HFF-Myc (cell line): ENCODE results near the gene SLC18A3.

Experiments used
- DNase-seq: peaks from one replicate; pipeline ENCODE4 v3.0.0-alpha.2; 2011; ENCODE audit warnings: low read depth; ENCODE audit errors: extremely low read depth
- H3K4me3 ChIP-seq: replicated peaks from 2 replicates; pipeline ENCODE4 v1.5.1; 2011; ENCODE audit warnings: low read depth, mild to moderate bottlenecking, control low read depth, low read length
- TF ChIP-seq, protein P1 (sequence below): IDR thresholded peaks from 2 replicates; pipeline ENCODE4 v1.5.1; 2012; ENCODE audit warnings: mild to moderate bottlenecking, low read depth, low read length, control low read depth; ENCODE audit errors: missing control alignments

Gene SLC18A3

DNA sequence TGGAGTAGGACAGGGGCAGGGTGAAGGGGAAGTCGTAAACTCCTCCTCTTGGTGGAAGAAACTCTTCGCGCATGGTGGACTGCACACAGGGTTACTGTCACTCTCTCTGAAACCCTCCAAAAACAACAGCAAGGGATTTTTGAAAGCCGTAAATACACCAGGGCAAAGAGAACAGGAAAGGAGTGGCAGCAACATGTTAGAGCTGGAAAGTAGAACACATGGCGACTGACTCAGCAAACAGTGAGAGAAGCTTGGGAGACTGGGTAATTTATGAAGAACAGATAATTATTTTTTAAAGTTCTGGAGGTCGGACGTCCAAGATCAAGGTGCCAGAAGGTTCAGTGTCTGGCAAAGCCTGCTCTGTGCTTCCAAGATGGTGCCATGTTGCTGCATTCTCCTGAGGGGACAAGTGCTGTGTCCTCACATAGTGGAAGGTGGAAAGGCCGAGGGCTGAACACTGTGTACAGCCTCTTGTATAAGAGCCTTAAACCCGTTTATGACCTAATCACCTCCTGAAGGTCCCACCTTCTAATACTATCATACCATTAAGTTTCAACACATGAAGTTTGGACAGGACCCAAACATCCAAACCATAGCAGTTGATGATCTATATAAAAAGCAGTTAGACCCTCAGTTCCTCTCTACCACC is 46.9 kb downstream of the SLC18A3 start:
- DNase-seq = no peak
- no peak overlapping the region for H3K4me3 ChIP-seq
- TF ChIP-seq, protein P1, sequence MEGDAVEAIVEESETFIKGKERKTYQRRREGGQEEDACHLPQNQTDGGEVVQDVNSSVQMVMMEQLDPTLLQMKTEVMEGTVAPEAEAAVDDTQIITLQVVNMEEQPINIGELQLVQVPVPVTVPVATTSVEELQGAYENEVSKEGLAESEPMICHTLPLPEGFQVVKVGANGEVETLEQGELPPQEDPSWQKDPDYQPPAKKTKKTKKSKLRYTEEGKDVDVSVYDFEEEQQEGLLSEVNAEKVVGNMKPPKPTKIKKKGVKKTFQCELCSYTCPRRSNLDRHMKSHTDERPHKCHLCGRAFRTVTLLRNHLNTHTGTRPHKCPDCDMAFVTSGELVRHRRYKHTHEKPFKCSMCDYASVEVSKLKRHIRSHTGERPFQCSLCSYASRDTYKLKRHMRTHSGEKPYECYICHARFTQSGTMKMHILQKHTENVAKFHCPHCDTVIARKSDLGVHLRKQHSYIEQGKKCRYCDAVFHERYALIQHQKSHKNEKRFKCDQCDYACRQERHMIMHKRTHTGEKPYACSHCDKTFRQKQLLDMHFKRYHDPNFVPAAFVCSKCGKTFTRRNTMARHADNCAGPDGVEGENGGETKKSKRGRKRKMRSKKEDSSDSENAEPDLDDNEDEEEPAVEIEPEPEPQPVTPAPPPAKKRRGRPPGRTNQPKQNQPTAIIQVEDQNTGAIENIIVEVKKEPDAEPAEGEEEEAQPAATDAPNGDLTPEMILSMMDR = no peak

DNA sequence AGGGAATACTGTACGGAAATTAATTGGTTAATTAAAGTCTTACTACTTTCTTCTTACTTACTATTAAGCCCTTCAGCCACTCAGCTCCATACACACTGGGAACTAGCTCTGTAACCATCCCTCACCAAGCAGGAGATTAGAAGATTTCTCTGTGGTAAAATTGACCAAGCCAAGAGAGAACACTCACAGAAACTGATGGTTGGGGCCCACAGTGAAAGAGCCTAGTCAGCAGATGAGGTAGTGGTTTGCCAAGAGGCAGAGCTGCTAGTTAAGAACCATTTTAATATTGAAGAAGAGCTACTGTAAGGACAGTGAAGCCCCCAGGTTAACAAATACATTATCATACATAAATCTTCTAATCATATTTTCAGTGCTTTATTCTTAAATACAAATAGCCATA is 47.5 kb downstream of the SLC18A3 start:
- no peak overlapping the region for H3K4me3 ChIP-seq

DNA sequence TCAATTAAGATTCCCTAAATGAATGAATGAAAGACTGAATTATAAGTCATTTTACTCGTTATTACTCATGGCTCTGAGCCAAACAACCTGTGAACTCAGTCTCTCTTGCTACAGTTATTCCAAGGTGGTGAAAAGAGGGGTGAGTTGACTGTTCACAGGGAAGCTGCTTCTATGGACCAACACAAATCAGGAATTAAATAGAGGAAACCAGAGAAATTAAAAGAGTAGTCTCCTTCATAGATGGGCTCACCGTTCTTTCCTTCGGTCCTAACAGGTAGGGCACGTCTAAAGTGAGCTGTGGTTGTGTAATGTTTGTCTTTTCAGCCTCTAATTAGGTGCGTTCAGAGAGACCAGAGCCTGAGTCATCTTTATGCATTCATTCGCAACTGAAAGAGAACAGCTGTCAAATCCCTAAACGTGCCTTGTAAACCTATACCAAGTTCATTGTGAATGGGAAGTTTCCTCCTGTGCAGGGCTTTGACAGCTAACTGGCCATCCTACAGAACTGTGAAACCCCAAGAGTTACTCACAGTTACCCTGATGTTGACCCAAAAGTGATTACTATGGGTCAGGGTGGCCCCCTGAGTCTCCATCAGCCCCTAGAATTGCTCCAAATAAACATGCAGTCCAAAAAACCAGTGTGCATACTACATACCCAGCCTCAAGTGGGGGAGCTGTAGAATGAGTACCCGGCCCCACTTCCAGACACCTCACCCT is 51.2 kb downstream of the SLC18A3 start:
- H3K4me3 ChIP-seq = no peak overlapping the region
- TF ChIP-seq, protein P1 = no peak

More for the DNA sequence above, 47.5 kb downstream of the SLC18A3 start:
- DNase-seq = no peak
- TF ChIP-seq, protein P1 = no peak

More for the DNA sequence above, 51.2 kb downstream of the SLC18A3 start:
- no peak for DNase-seq
